GM18498 (cell line): ENCODE data around the gene CYP2A7.
"Not testable (repeated sequence)": the region's sequence is repeated elsewhere in the genome, so short reads cannot be mapped to it uniquely, and the experiment has no call there.

Source experiments
- ATAC-seq: cut with Tn5 transposase; IDR thresholded peaks from one replicate; pipeline ENCODE4 v1.9.1; 2021; ENCODE audit warnings: mild to moderate bottlenecking, moderate library complexity; ENCODE audit not compliant: unreplicated experiment

The CYP2A7 gene, protein sequence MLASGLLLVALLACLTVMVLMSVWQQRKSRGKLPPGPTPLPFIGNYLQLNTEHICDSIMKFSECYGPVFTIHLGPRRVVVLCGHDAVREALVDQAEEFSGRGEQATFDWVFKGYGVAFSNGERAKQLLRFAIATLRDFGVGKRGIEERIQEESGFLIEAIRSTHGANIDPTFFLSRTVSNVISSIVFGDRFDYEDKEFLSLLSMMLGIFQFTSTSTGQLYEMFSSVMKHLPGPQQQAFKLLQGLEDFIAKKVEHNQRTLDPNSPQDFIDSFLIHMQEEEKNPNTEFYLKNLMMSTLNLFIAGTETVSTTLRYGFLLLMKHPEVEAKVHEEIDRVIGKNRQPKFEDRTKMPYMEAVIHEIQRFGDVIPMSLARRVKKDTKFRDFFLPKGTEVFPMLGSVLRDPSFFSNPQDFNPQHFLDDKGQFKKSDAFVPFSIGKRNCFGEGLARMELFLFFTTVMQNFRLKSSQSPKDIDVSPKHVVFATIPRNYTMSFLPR

GRCh38 chr19:40882062-40882461 is at the start of gene CYP2A7:
TSS of gene CYP2A7 (minus strand) at chr19:40882231. CDS start at chr19:40882210, 21 bp downstream.
- not testable (repeated sequence) for ATAC-seq

GRCh38 chr19:40930799-40931198 is 48.8 kb upstream of the CYP2A7 start:
- ATAC-seq: not testable (repeated sequence)

DNA sequence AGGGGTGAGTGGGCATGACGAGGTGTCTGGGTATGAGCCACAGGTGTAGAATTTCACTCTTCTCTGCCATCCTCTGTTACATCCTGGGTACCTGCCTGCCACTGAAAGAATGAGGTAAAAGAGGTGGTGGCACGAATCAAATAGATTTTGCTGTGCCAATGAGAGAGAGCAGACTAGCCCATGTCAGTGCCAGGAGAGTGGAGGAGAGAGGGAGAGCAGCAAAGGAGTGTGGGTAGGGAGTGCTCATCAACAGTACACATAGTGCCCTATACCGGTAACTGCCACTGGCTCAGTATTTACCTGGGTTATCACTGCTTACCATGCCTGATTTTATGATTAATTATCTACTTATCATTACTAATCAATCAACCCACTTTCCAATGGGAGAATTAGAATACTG is 47.9 kb upstream of the CYP2A7 start:
- not testable (repeated sequence) for ATAC-seq

DNA sequence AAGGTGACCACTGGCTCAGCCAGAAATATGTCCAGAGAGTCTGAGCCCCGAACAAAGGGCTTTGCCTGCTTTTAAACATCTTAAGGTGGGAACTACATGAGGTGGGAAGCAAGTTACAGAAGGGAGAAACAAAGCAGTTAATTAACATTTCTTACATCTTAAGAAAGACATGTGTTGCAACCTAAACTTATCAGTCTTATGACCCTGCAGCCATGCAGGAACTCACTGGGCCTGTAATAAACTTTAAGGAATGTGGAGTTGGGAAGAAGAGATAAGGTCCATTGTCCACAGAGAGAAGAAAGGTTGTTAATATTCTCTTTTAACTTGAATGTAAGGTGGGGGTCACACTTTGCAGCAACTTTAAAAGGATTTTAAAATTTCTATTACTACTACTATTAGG is 46.8 kb upstream of the CYP2A7 start:
- ATAC-seq: no peak

DNA sequence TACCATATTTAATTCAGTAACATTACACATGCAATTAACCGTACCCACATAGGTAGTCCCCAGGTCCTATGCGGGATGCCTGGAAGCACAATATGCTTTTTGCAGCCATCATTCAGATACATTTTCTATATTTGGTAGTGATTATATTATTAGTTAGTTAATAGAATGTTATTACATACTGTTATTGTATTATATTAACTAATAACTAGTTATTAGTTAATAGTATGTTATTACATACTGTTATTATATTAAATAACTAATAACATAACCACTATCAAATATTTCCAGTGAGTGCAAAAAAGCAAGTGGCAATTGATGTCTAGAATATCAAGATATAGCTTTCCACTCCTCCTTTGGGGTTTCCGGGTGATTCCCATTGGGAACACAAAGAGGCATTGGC is 45.5 kb upstream of the CYP2A7 start:
- ATAC-seq: no peak

DNA sequence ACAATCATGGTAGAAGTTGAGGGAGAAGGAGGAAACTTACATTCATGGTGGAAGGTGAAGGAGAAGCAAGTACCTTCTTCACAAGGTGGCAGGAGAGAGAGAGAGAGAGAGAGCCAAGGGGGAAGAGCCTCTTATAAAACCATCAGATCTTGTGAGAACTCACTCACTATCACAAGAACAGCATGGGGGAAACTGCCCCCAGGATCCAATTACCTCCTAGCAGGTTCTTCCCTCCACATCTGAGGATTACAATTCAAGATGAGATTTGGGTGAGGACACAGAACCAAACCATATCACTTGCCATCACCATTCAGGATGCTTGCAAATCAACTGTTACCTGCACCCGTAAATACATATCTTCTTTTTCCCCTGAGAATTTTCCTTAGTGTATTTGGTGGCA is 44.2 kb upstream of the CYP2A7 start:
- ATAC-seq: not testable (repeated sequence)

- ATAC-seq: no peak
These were observed 41.9 kb upstream of the CYP2A7 start for GRCh38 chr19:40923934-40924391.

DNA sequence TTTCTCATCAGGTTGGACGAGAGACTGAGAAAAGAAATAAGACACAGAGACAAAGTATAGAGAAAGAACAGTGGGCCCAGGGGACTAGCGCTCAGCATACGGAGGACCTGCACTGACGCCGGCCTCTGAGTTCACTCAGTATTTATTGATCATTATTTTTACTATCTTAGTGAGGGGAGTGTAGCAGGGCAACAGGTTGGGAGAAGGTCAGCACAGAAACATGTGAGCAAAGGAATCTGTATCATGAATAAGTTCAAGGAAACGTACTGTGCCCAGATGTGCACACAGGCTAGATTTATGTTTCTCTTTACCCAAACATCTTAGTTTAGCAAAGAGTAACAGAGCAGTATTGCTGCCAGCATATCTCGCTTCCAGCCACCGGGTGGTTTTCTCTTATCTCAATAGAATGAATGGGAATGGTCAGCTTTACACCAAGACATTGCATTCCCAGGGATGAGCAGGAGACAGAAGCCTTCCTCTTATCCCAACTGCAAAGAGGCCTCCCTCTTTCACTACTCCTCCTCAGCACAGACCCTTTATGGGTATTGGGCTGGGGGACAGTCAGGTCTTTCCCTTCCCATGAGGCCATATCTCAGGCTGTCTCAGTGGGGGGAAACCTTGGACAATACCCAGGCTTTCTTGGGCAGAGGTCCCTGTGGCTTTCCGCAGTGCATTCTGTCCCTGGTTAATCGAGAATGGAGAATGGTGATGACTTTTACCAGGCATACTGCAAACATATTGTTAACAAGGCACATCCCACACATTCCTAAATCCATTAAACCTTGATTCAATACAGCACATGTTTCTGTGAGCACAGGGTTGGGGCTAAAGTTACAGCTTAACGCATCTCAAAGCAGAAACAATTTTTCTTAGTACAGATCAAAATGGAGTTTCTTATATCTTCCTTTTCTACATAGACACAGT is 40.5 kb upstream of the CYP2A7 start:
- ATAC-seq: not testable (repeated sequence)

DNA sequence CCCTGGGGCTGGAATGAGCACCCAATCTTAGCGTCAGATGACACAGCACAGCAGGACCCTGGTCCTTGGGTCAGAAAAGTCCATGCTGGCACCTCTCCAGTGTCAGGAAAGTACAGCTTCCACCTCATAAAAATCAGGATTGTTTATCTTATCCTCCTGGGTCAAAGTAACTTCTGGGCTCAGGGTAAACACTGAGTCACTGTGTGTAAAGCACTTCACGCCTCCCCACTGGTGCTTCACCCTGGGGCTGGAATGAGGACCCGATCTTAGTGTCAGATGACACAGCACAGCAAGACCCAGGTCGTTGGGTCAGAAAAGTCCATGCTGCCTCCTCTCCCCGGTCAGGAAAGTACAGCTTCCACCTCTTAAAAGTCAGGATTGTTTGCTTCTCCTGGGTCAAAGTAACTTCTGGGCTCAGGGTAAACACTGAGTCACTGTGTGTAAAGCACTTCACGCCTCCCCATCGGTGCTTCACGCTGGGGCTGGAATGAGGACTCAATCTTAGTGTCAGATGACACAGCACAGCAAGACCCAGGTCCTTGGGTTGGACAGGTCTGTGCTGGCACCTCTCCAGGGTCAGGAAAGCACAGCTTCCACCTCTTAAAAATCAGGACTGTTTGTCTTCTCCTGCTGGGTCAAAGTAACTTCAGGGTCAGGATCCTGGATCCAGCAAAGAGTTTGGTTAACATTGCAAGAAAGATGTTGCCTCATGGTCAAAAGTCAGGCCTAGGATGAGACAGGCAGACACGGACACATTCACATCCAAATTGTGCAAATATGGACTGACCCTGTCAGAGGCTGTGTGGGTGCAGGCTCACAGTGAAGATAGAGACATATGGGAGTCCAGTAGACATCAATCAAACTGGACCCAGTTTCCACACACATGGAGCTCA is 39.2 kb upstream of the CYP2A7 start:
- no peak for ATAC-seq

DNA sequence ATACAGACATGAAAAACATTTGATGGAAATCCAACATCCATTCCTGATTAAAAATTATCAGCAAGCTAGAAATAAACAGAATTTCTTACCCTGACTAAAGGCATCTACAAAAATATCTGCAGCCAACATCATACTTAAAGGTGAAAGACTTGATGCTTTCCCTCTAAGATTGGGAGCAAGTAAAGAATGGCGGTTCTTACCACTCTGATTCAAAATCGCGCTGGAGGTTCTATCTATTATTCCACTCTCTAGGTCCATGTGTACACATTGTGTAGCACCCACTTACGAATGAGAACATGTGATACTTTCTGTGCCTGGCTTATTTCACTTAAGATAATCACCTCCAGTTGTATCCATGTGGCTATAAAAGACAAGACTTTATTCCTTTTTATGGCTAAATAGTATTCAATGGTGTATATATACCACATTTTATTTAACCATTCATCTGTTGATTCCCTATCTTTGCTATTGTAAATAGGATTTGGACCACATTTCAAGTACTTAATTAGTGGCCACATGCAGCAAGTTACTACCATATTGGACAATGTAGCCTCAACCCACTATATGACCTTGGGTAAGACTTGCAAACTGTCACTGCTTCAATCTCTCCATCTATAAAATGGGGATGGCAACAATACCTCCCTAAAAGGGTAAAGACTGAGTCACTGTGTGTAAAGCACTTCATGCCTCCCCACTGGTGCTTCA is 38.4 kb upstream of the CYP2A7 start:
- no peak for ATAC-seq

GRCh38 chr19:40919530-40920299 is 37.7 kb upstream of the CYP2A7 start:
- not testable (repeated sequence) for ATAC-seq

DNA sequence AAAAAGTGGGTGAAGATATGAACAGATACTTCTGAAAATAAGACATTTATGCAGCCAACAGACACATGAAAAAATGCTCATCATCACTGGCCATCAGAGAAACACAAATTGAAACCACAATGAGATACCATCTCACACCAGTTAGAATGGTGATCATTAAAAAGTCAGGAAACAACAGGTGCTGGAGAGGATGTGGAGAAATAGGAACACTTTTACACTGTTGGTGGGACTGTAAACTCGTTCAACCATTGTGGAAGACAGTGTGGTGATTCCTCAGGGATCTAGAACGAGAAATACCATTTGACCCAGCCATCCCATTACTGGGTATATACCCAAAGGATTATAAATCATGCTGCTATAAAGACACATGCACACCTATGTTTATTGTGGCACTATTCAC is 36.3 kb upstream of the CYP2A7 start:
- not testable (repeated sequence) for ATAC-seq

DNA sequence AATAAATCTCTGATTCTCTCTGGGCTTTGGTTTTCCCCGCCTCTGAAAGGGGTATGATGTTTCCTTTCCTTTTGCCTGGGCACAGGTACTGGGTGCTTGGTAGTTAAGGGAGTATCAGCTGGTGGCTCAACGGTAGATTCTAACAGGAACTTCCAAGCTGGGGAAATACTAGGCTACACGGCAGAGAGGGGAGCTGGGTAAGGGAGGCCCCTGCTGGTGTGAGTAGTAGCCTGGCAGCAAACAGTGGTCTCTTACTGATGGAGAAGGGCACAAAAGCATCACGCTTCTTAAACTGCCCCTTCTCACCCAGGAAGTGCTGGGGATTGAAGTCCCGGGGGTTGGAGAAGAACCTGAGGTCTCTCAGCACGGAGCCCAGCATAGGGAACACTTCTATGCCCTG is 26.9 kb upstream of the CYP2A7 start:
- ATAC-seq: no peak

DNA sequence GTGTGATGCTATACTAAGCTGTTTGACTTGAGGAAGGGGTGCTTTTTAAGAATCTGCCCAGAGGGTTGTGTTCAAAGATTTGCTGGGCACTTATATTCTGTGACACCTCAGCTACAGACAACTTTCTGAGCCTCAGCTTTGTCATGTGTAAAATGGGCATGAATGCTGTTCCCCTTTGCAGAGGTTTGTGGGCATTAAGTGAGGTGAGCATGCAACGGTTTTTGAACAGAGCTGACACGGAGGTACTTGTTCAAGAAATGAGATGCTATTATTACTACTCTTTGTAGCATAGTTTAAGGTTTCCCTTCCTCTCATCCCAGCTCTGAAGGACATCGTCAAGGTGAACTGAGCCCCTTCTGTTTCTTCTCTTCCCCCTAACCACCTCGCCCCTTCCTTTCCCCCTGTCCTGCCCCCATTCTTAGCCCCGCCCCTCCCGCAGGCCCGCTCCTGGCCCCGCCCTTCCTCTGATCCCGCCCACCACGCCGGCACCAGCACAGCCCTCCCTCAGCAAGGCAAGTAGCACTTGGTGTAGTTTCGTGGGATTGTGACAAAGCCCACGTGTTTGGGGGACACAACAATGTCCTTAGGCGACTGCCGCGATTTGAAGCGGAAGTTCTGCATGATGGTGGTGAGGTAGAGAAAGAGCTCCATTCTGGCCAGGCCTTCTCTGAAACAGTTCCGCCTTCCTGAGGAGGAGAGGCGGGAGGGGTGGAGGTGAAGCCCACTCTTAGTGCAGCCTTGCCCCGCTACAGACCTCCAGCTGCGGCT is 26.1 kb upstream of the CYP2A7 start:
- ATAC-seq: no peak

DNA sequence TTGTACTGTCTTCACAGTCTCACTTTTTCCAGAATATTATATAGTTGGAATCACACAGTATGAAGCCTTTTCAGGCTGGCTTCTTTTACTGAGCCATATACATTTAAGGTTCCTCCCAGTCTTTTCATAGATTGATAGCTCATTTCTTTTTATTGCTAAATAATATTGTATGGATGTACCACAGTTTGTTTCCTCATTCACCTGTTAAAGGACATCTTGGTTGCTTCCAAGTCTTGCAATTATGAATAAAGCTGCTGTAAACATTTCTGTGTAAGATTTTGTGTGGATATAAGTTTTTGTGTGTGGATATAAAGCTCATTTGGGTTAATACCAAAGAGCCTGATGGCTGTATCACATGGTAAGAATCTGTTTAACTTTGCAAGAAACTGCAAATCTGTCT is 24.5 kb upstream of the CYP2A7 start:
- no peak for ATAC-seq

GRCh38 chr19:40904673-40905156 is 22.7 kb upstream of the CYP2A7 start:
- not testable (repeated sequence) for ATAC-seq

GRCh38 chr19:40901975-40902750 is 20.1 kb upstream of the CYP2A7 start:
- not testable (repeated sequence) for ATAC-seq
